ENCODE measurements around the gene SMC3.
"Not testable (repeated sequence)": the region's sequence is repeated elsewhere in the genome, so short reads cannot be mapped to it uniquely, and the experiment has no call there.

Gene SMC3

GRCh38 chr10:110623316-110623715 is 55.8 kb downstream of the SMC3 start:
- DNase-seq, result not testable (repeated sequence)

- DNase-seq, result no peak
Observed at GRCh38 chr10:110625356-110625894, 57.9 kb downstream of the SMC3 start.

- DNase-seq, result no peak
Observed at GRCh38 chr10:110625951-110626855, 58.7 kb downstream of the SMC3 start.

- no peak for DNase-seq
Observed at GRCh38 chr10:110628161-110628560, 60.7 kb downstream of the SMC3 start.

GRCh38 chr10:110629680-110630191 is 62.2 kb downstream of the SMC3 start:
- no peak for DNase-seq

GRCh38 chr10:110631934-110632333 is 64.4 kb downstream of the SMC3 start:
- no peak for DNase-seq

- no peak for DNase-seq
Observed at GRCh38 chr10:110632591-110633215, 65.2 kb downstream of the SMC3 start.

GRCh38 chr10:110634527-110635209 is 67.2 kb downstream of the SMC3 start:
- no peak for DNase-seq

- DNase-seq, result no peak
Observed at GRCh38 chr10:110636572-110636931, 69.1 kb downstream of the SMC3 start.

GRCh38 chr10:110636932-110637557 is 69.5 kb downstream of the SMC3 start:
- no peak for DNase-seq

GRCh38 chr10:110637558-110638053 is 70.1 kb downstream of the SMC3 start:
- no peak for DNase-seq

- DNase-seq, result no peak
Observed at GRCh38 chr10:110638319-110638718, 70.8 kb downstream of the SMC3 start.

- not testable (repeated sequence) for DNase-seq
Observed at GRCh38 chr10:110639046-110639445, 71.6 kb downstream of the SMC3 start.

- not testable (repeated sequence) for DNase-seq
Observed at GRCh38 chr10:110639858-110640257, 72.4 kb downstream of the SMC3 start.

GRCh38 chr10:110641256-110641655 is 73.8 kb downstream of the SMC3 start:
- DNase-seq, result no peak

GRCh38 chr10:110642204-110643034 is 74.9 kb downstream of the SMC3 start:
- DNase-seq, result no peak

GRCh38 chr10:110643035-110643652 is 75.6 kb downstream of the SMC3 start:
- DNase-seq, result no peak

GRCh38 chr10:110643653-110644597 is 76.4 kb downstream of the SMC3 start, which contains the start of gene RBM20:
TSS of gene RBM20 (plus strand) at chr10:110644336. CDS start at chr10:110644455, 119 bp downstream.
- DNase-seq, result peak in 2 of 56 donors; percentile 5 to 7
